Uterus (tissue), 2 donors: ENCODE measurements around the gene GON4L.

Experiments used
- CTCF ChIP-seq, 4 experiments: fragments of 200-600 bp in 2 of 4; fragments of 450-650 bp in 2 of 4; sonication (generic) in 2 of 4; IDR thresholded peaks; one replicate each; pipeline ENCODE4 v1.5.1; 2016 to 2019; ENCODE audit warnings: antibody characterized with exemption in 4 of 4, mild to moderate bottlenecking in 2 of 4, moderate library complexity in 1 of 4
- POLR2A ChIP-seq, 2 donors: fragments of 450-650 bp; IDR thresholded peaks; one replicate each; pipeline ENCODE4 v1.6.1; 2016; ENCODE audit warnings: antibody characterized with exemption in 2 of 2, mild to moderate bottlenecking in 1 of 2, moderate library complexity in 1 of 2

- TF ChIP-seq CTCF (IDR thresholded peaks at IDR 0.05) (no peak), POLR2A (IDR thresholded peaks at IDR 0.05) (no peak)
Observed at GRCh38 chr1:155884031-155884960, 27.3 kb upstream of the GON4L start.
